ENCODE measurements around the gene KCNG2.
"Not testable (repeated sequence)": the region's sequence is repeated elsewhere in the genome, so short reads cannot be mapped to it uniquely, and the experiment has no call there.

The KCNG2 gene

GRCh38 chr18:79872527-79873444 lies 75.0 kb downstream of the KCNG2 start:
- H3K9me3 Mint-ChIP-seq = no peaks in the 10 kb centered on the region
- no peaks in the 10 kb centered on the region for H3K36me3 Mint-ChIP-seq (ENCODE audit: low read depth)
- no peaks in the 10 kb centered on the region for H3K4me1 Mint-ChIP-seq (ENCODE audit: low read depth)
- H3K27me3 Mint-ChIP-seq (ENCODE audit: low read depth) = no peaks in the 10 kb centered on the region
- H3K27ac Mint-ChIP-seq = no peak overlapping the region
- no peak overlapping the region for H3K4me3 Mint-ChIP-seq
- DNase-seq (ENCODE audit: low spot score) = no peak

GRCh38 chr18:79873449-79874110 lies 75.8 kb downstream of the KCNG2 start:
- H3K9me3 Mint-ChIP-seq = no peaks in the 10 kb centered on the region
- H3K4me3 Mint-ChIP-seq = no peak overlapping the region
- no peak for DNase-seq (ENCODE audit: low spot score)
- H3K36me3 Mint-ChIP-seq (ENCODE audit: low read depth) = no peaks in the 10 kb centered on the region
- H3K4me1 Mint-ChIP-seq (ENCODE audit: low read depth) = no peaks in the 10 kb centered on the region
- H3K27ac Mint-ChIP-seq = no peak overlapping the region
- no peaks in the 10 kb centered on the region for H3K27me3 Mint-ChIP-seq (ENCODE audit: low read depth)

GRCh38 chr18:79874553-79875530 lies 77.1 kb downstream of the KCNG2 start:
- Mint-ChIP-seq H3K27me3 (ENCODE audit: low read depth) (no peaks in the 10 kb centered on the region), H3K9me3 (no peaks in the 10 kb centered on the region), H3K27ac (no peak overlapping the region), H3K4me3 (no peak overlapping the region), H3K36me3 (ENCODE audit: low read depth) (no peaks in the 10 kb centered on the region), H3K4me1 (ENCODE audit: low read depth) (no peaks in the 10 kb centered on the region)
- DNase-seq (ENCODE audit: low spot score) = no peak

GRCh38 chr18:79875531-79875919 lies 77.8 kb downstream of the KCNG2 start:
- Mint-ChIP-seq H3K4me1 (ENCODE audit: low read depth) (no peaks in the 10 kb centered on the region), H3K36me3 (ENCODE audit: low read depth) (no peaks in the 10 kb centered on the region), H3K9me3 (no peaks in the 10 kb centered on the region), H3K27ac (no peak overlapping the region), H3K27me3 (ENCODE audit: low read depth) (no peaks in the 10 kb centered on the region), H3K4me3 (no peak overlapping the region)
- no peak for DNase-seq (ENCODE audit: low spot score)

GRCh38 chr18:79875931-79876461 lies 78.3 kb downstream of the KCNG2 start:
- no peak overlapping the region for H3K4me3 Mint-ChIP-seq

GRCh38 chr18:79876497-79876896 lies 78.8 kb downstream of the KCNG2 start:
- H3K27me3 Mint-ChIP-seq (ENCODE audit: low read depth) = no peaks in the 10 kb centered on the region
- H3K27ac Mint-ChIP-seq = no peak overlapping the region
- DNase-seq (ENCODE audit: low spot score) = no peak
- H3K9me3 Mint-ChIP-seq = no peaks in the 10 kb centered on the region
- H3K4me3 Mint-ChIP-seq = no peak overlapping the region
- H3K36me3 Mint-ChIP-seq (ENCODE audit: low read depth) = no peaks in the 10 kb centered on the region
- H3K4me1 Mint-ChIP-seq (ENCODE audit: low read depth) = no peaks in the 10 kb centered on the region

More at GRCh38 chr18:79875931-79876461, 78.3 kb downstream of the KCNG2 start:
- Mint-ChIP-seq H3K9me3 (no peaks in the 10 kb centered on the region), H3K27me3 (ENCODE audit: low read depth) (no peaks in the 10 kb centered on the region), H3K36me3 (ENCODE audit: low read depth) (no peaks in the 10 kb centered on the region), H3K4me1 (ENCODE audit: low read depth) (no peaks in the 10 kb centered on the region), H3K27ac (no peak overlapping the region)
- no peak for DNase-seq (ENCODE audit: low spot score)

GRCh38 chr18:79877163-79878091 lies 79.7 kb downstream of the KCNG2 start:
- no peaks in the 10 kb centered on the region for H3K4me1 Mint-ChIP-seq (ENCODE audit: low read depth)
- no peaks in the 10 kb centered on the region for H3K36me3 Mint-ChIP-seq (ENCODE audit: low read depth)
- no peak for DNase-seq (ENCODE audit: low spot score)
- no peak overlapping the region for H3K27ac Mint-ChIP-seq
- no peaks in the 10 kb centered on the region for H3K27me3 Mint-ChIP-seq (ENCODE audit: low read depth)
- H3K9me3 Mint-ChIP-seq = no peaks in the 10 kb centered on the region
- no peak overlapping the region for H3K4me3 Mint-ChIP-seq

- H3K4me1 Mint-ChIP-seq (ENCODE audit: low read depth); H3K9me3 Mint-ChIP-seq; H3K27ac Mint-ChIP-seq; H3K36me3 Mint-ChIP-seq (ENCODE audit: low read depth); DNase-seq (ENCODE audit: low spot score); H3K27me3 Mint-ChIP-seq (ENCODE audit: low read depth); H3K4me3 Mint-ChIP-seq: not testable (repeated sequence)
Observed at GRCh38 chr18:79878246-79878645, 80.5 kb downstream of the KCNG2 start.

- no peaks in the 10 kb centered on the region for H3K36me3 Mint-ChIP-seq (ENCODE audit: low read depth)
- H3K9me3 Mint-ChIP-seq = no peaks in the 10 kb centered on the region
- no peak overlapping the region for H3K27ac Mint-ChIP-seq
- H3K27me3 Mint-ChIP-seq (ENCODE audit: low read depth) = no peaks in the 10 kb centered on the region
- no peak overlapping the region for H3K4me3 Mint-ChIP-seq
- no peaks in the 10 kb centered on the region for H3K4me1 Mint-ChIP-seq (ENCODE audit: low read depth)
- no peak for DNase-seq (ENCODE audit: low spot score)
Observed at GRCh38 chr18:79878741-79879378, 81.1 kb downstream of the KCNG2 start.

- Mint-ChIP-seq H3K27me3 (ENCODE audit: low read depth) (no peaks in the 10 kb centered on the region), H3K4me3 (no peak overlapping the region), H3K36me3 (ENCODE audit: low read depth) (no peaks in the 10 kb centered on the region), H3K9me3 (no peaks in the 10 kb centered on the region), H3K27ac (no peak overlapping the region), H3K4me1 (ENCODE audit: low read depth) (no peaks in the 10 kb centered on the region)
- DNase-seq (ENCODE audit: low spot score) = no peak
Observed at GRCh38 chr18:79879566-79879965, 81.8 kb downstream of the KCNG2 start.

- H3K27me3 Mint-ChIP-seq (ENCODE audit: low read depth) = no peaks in the 10 kb centered on the region
- no peak overlapping the region for H3K4me3 Mint-ChIP-seq
- no peak overlapping the region for H3K27ac Mint-ChIP-seq
- no peak for DNase-seq (ENCODE audit: low spot score)
- no peaks in the 10 kb centered on the region for H3K36me3 Mint-ChIP-seq (ENCODE audit: low read depth)
- H3K9me3 Mint-ChIP-seq = no peaks in the 10 kb centered on the region
- no peaks in the 10 kb centered on the region for H3K4me1 Mint-ChIP-seq (ENCODE audit: low read depth)
Observed at GRCh38 chr18:79881695-79882094, 84.0 kb downstream of the KCNG2 start.

- Mint-ChIP-seq H3K36me3 (ENCODE audit: low read depth) (no peaks in the 10 kb centered on the region), H3K9me3 (no peaks in the 10 kb centered on the region), H3K4me3 (no peak overlapping the region), H3K27ac (no peak overlapping the region), H3K4me1 (ENCODE audit: low read depth) (no peaks in the 10 kb centered on the region), H3K27me3 (ENCODE audit: low read depth) (no peaks in the 10 kb centered on the region)
- DNase-seq (ENCODE audit: low spot score) = no peak
Observed at GRCh38 chr18:79882522-79883241, 84.9 kb downstream of the KCNG2 start.
